Neural progenitor cell (in vitro differentiated cells): ENCODE data around the gene NTHL1.

Experiments
- EZH2 ChIP-seq: fragments of 200-600 bp; sonication (generic); IDR thresholded peaks from 2 replicates; pipeline ENCODE4 v1.6.1; 2017; ENCODE audit warnings: antibody characterized with exemption, mild to moderate bottlenecking, moderate library complexity
- EZH2phosphoT487 ChIP-seq: fragments of 200-600 bp; sonication (generic); IDR thresholded peaks from 2 replicates; pipeline ENCODE4 v1.6.1; 2017; ENCODE audit warnings: antibody characterized with exemption
- TF ChIP-seq, protein P1 (sequence below): fragments of 200-600 bp; sonication (generic); IDR thresholded peaks from 2 replicates; pipeline ENCODE4 v1.5.1; 2017; ENCODE audit warnings: antibody characterized with exemption, mild to moderate bottlenecking

DNA sequence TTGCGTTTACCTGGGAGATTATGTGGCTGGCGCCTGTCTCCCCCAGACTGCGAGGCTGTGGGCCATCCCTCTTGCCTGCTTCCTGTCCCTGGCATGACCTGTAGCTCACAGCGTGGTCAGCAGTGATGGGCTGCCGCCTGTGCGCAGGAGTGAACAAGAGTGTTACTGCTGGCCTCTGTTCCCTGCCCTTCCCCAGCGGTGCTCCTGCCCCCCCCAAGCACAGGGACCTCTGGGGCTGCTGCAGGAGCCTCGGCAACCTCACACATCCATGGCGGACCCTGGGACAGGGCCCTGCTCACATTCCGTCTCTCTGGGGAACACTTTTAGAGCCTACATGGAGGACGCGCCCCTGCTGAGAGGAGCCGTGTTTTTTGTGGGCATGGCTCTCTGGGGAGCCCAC lies 10.8 kb upstream of the NTHL1 start:
- TF ChIP-seq, protein P1, sequence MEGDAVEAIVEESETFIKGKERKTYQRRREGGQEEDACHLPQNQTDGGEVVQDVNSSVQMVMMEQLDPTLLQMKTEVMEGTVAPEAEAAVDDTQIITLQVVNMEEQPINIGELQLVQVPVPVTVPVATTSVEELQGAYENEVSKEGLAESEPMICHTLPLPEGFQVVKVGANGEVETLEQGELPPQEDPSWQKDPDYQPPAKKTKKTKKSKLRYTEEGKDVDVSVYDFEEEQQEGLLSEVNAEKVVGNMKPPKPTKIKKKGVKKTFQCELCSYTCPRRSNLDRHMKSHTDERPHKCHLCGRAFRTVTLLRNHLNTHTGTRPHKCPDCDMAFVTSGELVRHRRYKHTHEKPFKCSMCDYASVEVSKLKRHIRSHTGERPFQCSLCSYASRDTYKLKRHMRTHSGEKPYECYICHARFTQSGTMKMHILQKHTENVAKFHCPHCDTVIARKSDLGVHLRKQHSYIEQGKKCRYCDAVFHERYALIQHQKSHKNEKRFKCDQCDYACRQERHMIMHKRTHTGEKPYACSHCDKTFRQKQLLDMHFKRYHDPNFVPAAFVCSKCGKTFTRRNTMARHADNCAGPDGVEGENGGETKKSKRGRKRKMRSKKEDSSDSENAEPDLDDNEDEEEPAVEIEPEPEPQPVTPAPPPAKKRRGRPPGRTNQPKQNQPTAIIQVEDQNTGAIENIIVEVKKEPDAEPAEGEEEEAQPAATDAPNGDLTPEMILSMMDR = no peak
- TF ChIP-seq EZH2phosphoT487 (no peak), EZH2 (no peak)
